Breast epithelium (tissue), 3 donors: ENCODE data around the gene MAZ.
"Not testable (repeated sequence)": the region's sequence is repeated elsewhere in the genome, so short reads cannot be mapped to it uniquely, and the experiment has no call there.

Experiments
- CTCF ChIP-seq, 3 donors: fragments of 450-650 bp; IDR thresholded peaks; one replicate each; pipeline ENCODE4 v1.5.1; 2016 to 2017; ENCODE audit warnings: antibody characterized with exemption in 3 of 3, mild to moderate bottlenecking in 3 of 3, moderate library complexity in 3 of 3
- POLR2A ChIP-seq: fragments of 450-650 bp; IDR thresholded peaks from one replicate; pipeline ENCODE4 v1.6.1; 2016; ENCODE audit warnings: antibody characterized with exemption, mild to moderate bottlenecking, moderate library complexity

- TF ChIP-seq CTCF (IDR thresholded peaks at IDR 0.05); POLR2A: not testable (repeated sequence)
These were observed 19.2 kb upstream of the MAZ start for GRCh38 chr16:29787155-29787554.
